HepG2 (cell line): Measurements from ENCODE around the gene VAT1L. TPM values are rescaled to one million over a fixed set of nuclear protein-coding genes. Genes with fewer than 3 reads are reported as not detected.

Experiments used
- ATAD3A ChIP-seq: sonication (generic); formaldehyde crosslinking; IDR thresholded peaks from 2 replicates; pipeline ENCODE4 v1.4.0; 2020; ENCODE audit warnings: missing genetic modification reagents
- BCL6 ChIP-seq: IDR thresholded peaks from 2 replicates; pipeline ENCODE4 v1.6.1; 2016; ENCODE audit warnings: missing genetic modification reagents, missing compliant biosample characterization
- CBX1 ChIP-seq: IDR thresholded peaks from one replicate; pipeline ENCODE4 v1.6.1; 2016; ENCODE audit warnings: antibody characterized with exemption, low read depth
- DNMT3B ChIP-seq: conservative IDR thresholded peaks from 2 replicates; pipeline ENCODE4 v1.6.1; 2016; ENCODE audit warnings: missing biosample characterization, control low read depth
- DRAP1 ChIP-seq: IDR thresholded peaks from 2 replicates; pipeline ENCODE4 v1.6.1; 2016; ENCODE audit warnings: missing genetic modification reagents, missing compliant biosample characterization
- FOXA3 ChIP-seq: IDR thresholded peaks from 2 replicates; pipeline ENCODE4 v1.6.1; 2016; ENCODE audit warnings: missing genetic modification reagents, missing compliant biosample characterization
- FOXP1 ChIP-seq, 2 experiments: fragments of 450-650 bp in 1 of 2; IDR thresholded peaks; 2 replicates each; pipeline ENCODE4 v1.6.1; 2017 to 2018; ENCODE audit warnings: antibody characterized with exemption in 1 of 2
- GRHL1 ChIP-seq: sonication (generic); formaldehyde crosslinking; conservative IDR thresholded peaks from 2 replicates; pipeline ENCODE4 v1.8.0; 2022; ENCODE audit warnings: missing genetic modification reagents
- HMGA1 ChIP-seq: sonication (generic); formaldehyde crosslinking; conservative IDR thresholded peaks from 2 replicates; pipeline ENCODE4 v1.4.0; 2020; ENCODE audit warnings: missing genetic modification reagents
- KAT7 ChIP-seq: IDR thresholded peaks from 2 replicates; pipeline ENCODE4 v1.6.1; 2018; ENCODE audit warnings: borderline replicate concordance, missing compliant biosample characterization
- SNAPC2 ChIP-seq: sonication (generic); formaldehyde crosslinking; IDR thresholded peaks from 2 replicates; pipeline ENCODE4 v1.8.1; 2022; ENCODE audit warnings: mild to moderate bottlenecking, missing genetic modification reagents
- SOX5 ChIP-seq: IDR thresholded peaks from 2 replicates; pipeline ENCODE4 v1.6.1; 2016; ENCODE audit warnings: borderline replicate concordance
- SP1 ChIP-seq, 2 experiments: fragments of 450-650 bp in 1 of 2; sonication (generic) in 1 of 2; formaldehyde crosslinking in 1 of 2; IDR thresholded peaks; 2 replicates each; pipeline versions ENCODE4 v1.4.0 to v1.6.1; 2016 to 2020; ENCODE audit warnings: missing genetic modification reagents in 1 of 2
- ZNF136 ChIP-seq: sonication (generic); formaldehyde crosslinking; IDR thresholded peaks from 2 replicates; pipeline ENCODE4 v1.8.1; 2022; ENCODE audit warnings: low read depth, mild to moderate bottlenecking, moderate library complexity, missing genetic modification reagents
- ZNF333 ChIP-seq: sonication (generic); formaldehyde crosslinking; IDR thresholded peaks from 2 replicates; pipeline ENCODE4 v1.4.0; 2020; ENCODE audit warnings: mild to moderate bottlenecking, missing genetic modification reagents, borderline replicate concordance
- ZNF362 ChIP-seq: sonication (generic); formaldehyde crosslinking; IDR thresholded peaks from 2 replicates; pipeline ENCODE4 v1.4.0; 2020; ENCODE audit warnings: missing genetic modification reagents, mild to moderate bottlenecking, borderline replicate concordance
- ZNF468 ChIP-seq: sonication (generic); formaldehyde crosslinking; IDR thresholded peaks from 2 replicates; pipeline ENCODE4 v1.8.0; 2022; ENCODE audit warnings: mild to moderate bottlenecking, moderate library complexity, missing genetic modification reagents
- ZNF562 ChIP-seq: sonication (generic); formaldehyde crosslinking; IDR thresholded peaks from 2 replicates; pipeline ENCODE4 v1.8.0; 2022; ENCODE audit warnings: missing genetic modification reagents, borderline replicate concordance
- ZNF572 ChIP-seq: sonication (generic); formaldehyde crosslinking; IDR thresholded peaks from 2 replicates; pipeline ENCODE4 v1.5.1; 2020; ENCODE audit warnings: mild to moderate bottlenecking, missing genetic modification reagents
- ZNF737 ChIP-seq: sonication (generic); formaldehyde crosslinking; IDR thresholded peaks from 2 replicates; pipeline ENCODE4 v1.5.0; 2020; ENCODE audit warnings: missing genetic modification reagents, mild to moderate bottlenecking, borderline replicate concordance
- polyA plus RNA-seq, 8 experiments: library from polyadenylated mRNA; depleted of rRNA in 3 of 8; stranded (reverse) in 7 of 8; unstranded in 1 of 8; fragments of >200 nt; fragmentation: Illumina TruSeq in 4 of 8; extraction: Trizol in 4 of 8; gene quantifications; 2 replicates each; pipeline versions ENCODE4 v1.2.1 to v1.2.3, GENCODE V29; 2011 to 2016; ENCODE audit warnings: low read depth in 4 of 8, missing spikeins in 1 of 8, mixed read lengths in 1 of 8; ENCODE audit not compliant: insufficient read depth in 1 of 8
- total RNA-seq, 5 experiments: library from RNA; depleted of rRNA; stranded (reverse); fragments of >200 nt; fragmentation: Illumina TruSeq; extraction: Trizol; gene quantifications; 2 replicates each; pipeline ENCODE4 v1.2.3, GENCODE V29; 2016; ENCODE audit warnings: low read depth in 1 of 5
- TF ChIP-seq, protein P1 (sequence below): sonication (generic); formaldehyde crosslinking; IDR thresholded peaks from 2 replicates; pipeline ENCODE4 v1.8.1; 2023; ENCODE audit warnings: mild to moderate bottlenecking, inconsistent platforms, moderate library complexity, missing genetic modification reagents, borderline replicate concordance
- TF ChIP-seq, protein P2 (sequence below): sonication (generic); formaldehyde crosslinking; IDR thresholded peaks from 2 replicates; pipeline ENCODE4 v1.5.0; 2020; ENCODE audit warnings: mild to moderate bottlenecking, low read depth, missing genetic modification reagents, borderline replicate concordance

Gene VAT1L
- total and polyA plus RNA-seq, 2 of the 13 experiments (the other 11 are each of a cell fraction or from before 2014, with no cell fraction given): not detected

- TF ChIP-seq ZNF362 (CRISPR knock-in tag): 0 out of 2 replicates have a peak, but pooled peaks have one; percentile 41
- no peak for TF ChIP-seq DRAP1 (CRISPR knock-in tag)
- TF ChIP-seq CBX1: no peak
- no peak for TF ChIP-seq KAT7 (CRISPR knock-in tag)
- TF ChIP-seq ZNF468 (CRISPR knock-in tag): no peak
- TF ChIP-seq FOXA3: peak; percentile 32; the same call in 1 of the 2 replicates
- TF ChIP-seq, protein P1, sequence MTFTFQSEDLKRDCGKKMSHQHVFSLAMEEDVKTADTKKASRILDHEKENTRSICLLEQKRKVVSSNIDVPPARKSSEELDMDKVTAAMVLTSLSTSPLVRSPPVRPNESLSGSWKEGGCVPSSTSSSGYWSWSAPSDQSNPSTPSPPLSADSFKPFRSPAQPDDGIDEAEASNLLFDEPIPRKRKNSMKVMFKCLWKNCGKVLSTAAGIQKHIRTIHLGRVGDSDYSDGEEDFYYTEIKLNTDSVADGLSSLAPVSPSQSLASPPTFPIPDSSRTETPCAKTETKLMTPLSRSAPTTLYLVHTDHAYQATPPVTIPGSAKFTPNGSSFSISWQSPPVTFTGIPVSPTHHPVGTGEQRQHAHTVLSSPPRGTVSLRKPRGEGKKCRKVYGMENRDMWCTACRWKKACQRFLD (CRISPR knock-in tag): no peak
- TF ChIP-seq SOX5: no peak
- peak; percentile 53 for TF ChIP-seq BCL6 (CRISPR knock-in tag)
- TF ChIP-seq GRHL1 (CRISPR knock-in tag): no peak
- TF ChIP-seq SNAPC2 (CRISPR knock-in tag): no peak
- TF ChIP-seq, protein P2, sequence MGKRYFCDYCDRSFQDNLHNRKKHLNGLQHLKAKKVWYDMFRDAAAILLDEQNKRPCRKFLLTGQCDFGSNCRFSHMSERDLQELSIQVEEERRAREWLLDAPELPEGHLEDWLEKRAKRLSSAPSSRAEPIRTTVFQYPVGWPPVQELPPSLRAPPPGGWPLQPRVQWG: no peak
- no peak for TF ChIP-seq ATAD3A (CRISPR knock-in tag)
- TF ChIP-seq HMGA1 (CRISPR knock-in tag): no peak
- no peak for TF ChIP-seq SP1 (IDR thresholded peaks at IDR 0.05)
- no peak for TF ChIP-seq SP1 (CRISPR knock-in tag; IDR thresholded peaks at IDR 0.05)
- no peak for TF ChIP-seq ZNF136 (CRISPR knock-in tag)
- TF ChIP-seq ZNF333 (CRISPR knock-in tag): no peak
- no peak for TF ChIP-seq DNMT3B
- TF ChIP-seq ZNF572 (CRISPR knock-in tag): no peak
- no peak for TF ChIP-seq FOXP1 (IDR thresholded peaks at IDR 0.05)
- peak; percentile 48; the same call in 1 of the 2 replicates for TF ChIP-seq FOXP1 (CRISPR knock-in tag; IDR thresholded peaks at IDR 0.05)
- no peak for TF ChIP-seq ZNF737 (CRISPR knock-in tag)
- no peak for TF ChIP-seq ZNF562 (CRISPR knock-in tag)
- TF ChIP-seq, all 625 proteins: peak for 9
These were observed 24.6 kb downstream of the VAT1L start (continued) for GRCh38 chr16:77812856-77813500.
